IPS DF 19.7 (cell line): Measurements from ENCODE around the gene TIAM1.

ENCODE experiments used
- DNase-seq: peaks from one replicate; pipeline ENCODE4 v3.0.0-alpha.2; 2013; ENCODE audit warnings: low read depth, low spot score

TIAM1 gene

DNA sequence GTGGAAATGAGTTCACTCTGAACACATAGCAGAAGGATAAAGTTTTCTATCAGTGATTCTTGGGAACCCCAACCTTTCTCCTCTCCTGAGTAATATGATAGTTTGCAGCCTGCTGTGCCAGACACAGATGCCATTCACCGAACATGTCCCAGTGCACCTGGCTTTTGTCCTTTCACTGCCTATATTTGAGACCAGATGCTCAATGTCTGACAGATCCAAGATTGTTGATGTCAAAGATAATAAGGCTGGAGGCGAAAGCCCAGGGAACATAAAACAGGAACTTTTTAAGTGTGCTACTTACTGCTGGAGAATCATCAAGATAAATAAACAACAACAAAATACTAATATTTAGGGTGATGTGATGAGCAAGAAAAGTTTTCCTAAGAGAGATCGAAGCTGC lies 139.3 kb downstream of the TIAM1 start:
- DNase-seq: no peak

DNA sequence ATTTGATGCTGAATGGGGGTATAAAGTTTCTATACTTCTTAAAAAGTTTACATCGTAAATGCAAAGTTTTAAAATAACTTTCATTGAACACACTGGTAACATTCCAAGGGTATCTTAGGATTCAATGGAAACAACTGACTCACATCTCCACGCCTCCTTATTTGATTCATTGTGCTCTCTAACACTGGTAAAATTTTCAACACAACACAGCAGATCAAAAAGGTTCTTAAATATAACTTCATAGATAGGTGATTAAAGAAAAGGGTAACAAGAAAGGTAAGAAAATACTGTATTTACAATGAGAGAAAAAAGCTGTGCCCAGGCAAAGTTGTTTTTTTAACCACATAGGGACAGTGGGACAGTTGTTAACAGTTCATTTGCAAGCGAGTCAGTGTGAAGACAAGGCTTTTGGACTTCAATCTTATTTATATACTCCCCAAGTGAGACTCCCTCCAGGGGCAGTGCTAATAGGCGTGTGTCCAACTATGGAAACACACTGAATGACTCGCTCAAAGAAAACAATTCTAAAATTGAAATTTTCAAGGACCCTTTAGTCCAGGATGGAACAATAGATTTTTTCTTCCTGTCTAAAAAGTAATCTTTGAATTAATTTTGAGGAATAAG lies 140.5 kb downstream of the TIAM1 start:
- no peak for DNase-seq

DNA sequence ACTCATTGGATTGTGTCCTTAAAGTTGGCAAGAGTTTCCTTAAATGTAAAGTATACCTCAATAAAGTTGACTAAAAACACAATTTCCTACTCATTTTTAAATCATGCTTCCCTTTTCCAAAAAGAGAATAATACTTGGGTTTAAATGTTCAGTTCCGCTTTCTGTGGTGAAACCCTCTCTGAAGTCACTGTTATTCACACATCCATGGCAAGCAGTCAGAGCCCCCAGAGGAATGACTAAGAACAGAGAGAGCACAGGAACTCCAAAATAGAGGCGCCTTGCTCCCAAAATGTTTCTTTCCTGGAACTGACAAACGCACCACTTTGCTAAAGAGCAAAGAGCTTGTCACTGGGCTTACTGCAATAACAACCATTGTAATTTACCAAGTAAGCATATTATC lies 142.5 kb downstream of the TIAM1 start:
- DNase-seq: no peak

DNA sequence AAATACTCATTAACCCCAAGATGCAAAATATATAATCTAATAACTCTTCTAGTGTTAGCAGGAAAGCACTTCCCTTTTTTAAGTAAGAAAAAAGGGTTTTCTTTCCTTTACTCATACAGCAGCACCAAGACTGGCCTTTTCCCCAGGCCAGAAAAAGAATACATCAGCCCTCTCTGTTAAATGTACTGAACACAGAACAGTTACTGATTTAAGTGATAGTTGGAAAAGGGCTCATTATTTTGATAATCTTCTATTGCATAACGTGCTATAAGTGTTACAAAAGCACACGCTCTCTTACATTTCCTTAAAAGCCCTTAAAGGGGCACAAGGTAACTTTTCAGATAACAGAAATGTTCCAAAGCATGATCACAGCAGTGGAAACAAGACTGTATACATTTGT lies 142.9 kb downstream of the TIAM1 start:
- DNase-seq: no peak

DNA sequence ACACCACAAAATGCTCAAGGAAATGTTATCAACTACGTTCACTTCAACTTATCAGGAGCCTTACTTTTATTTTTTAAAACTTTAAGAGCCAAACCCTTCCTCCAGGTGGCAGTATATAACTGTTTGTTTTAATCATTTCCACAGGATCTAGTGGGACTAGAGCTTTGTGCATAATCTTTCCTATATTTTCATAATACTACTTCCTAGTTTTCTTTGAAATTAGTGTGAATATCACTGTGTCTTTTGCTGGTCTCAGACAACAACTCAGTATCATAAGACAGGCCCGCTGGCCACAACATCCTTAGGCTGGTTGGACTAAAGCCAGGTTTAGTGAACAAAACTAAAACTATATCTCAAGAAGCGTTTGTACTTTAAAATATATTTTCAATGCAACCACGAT lies 145.5 kb downstream of the TIAM1 start:
- no peak for DNase-seq

DNA sequence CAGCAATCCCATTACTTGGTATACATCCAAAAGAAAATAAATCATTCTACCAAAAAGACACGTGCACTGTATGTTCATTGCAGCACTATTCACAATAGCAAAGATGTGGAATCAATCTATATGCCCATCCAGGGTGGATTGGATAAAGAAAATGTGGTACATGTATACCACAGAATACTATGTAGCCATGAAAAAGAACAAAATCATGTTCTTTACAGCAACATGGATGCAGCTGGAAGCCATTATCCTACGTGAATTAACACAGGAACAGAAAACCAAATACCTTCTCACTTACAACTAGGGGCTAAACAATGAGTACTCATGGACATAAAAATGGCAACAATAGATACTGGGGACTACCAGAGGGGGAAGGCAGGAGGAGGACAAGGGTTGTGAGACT lies 147.3 kb downstream of the TIAM1 start:
- DNase-seq: no peak

DNA sequence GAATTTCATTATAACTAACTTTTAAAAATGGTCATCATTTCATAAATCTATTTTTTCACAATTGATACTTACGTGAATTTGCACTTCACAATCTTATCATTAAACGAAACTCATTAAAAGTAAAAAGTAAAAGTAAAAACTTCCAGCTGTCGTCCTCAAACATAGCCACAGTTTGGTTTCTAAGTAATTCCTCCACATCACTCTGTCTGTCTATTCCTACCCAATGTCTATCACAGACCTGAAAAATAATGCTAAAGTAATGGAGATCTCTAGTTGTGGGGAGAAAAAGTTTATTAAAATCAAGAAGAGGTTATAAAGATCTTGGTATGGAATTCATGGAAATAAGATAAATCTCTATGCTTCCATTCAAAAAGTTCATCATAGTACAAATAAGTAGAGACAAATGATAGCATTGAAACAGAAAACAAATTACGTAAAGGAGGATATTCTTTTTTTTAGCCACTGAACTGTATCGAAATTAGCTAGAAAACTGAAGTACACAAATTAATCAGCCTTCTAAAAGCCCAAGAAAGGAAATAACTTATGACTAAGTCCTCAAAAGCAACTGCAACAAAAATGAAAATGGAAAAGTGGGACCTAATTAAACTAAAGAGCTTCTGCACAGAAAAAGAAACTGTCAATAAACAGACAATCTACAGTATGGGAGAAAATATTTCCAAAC lies 148.6 kb downstream of the TIAM1 start:
- no peak for DNase-seq

DNA sequence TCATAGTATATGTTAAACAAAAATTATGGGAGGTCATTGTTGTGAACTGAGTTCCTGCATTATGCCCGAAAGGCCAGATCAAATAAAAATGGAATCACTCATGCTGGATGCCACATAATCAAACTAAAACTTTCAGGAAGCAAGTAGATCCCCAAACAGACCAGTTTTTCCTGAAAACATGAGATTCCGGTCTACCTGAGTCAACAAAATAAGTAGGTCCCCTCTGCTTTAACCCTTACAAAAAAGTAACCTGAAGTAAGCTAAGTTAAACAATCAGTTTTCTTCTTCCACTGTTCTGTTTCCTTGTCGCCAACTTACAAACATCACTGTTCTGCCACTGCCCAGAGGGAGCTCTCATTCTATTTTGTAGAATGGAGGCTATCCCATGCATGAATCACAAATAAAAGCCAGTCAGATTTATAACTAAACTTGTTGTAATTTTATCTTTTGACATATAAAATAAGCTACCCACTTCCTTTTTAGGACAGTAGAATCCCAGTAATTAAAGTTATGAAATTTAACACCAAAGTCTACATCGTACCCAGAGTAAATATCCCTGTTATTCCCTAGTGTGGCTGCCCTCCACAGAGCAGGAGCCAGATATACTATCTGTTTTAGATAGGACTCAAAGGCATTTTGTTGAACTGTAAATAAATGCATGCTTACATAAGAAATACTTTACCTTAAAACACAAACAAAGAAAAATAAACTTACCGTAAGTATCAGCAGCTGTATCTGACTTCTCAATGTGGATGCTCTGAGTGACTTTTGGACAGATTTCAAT lies 149.4 kb downstream of the TIAM1 start:
- no peak for DNase-seq

DNA sequence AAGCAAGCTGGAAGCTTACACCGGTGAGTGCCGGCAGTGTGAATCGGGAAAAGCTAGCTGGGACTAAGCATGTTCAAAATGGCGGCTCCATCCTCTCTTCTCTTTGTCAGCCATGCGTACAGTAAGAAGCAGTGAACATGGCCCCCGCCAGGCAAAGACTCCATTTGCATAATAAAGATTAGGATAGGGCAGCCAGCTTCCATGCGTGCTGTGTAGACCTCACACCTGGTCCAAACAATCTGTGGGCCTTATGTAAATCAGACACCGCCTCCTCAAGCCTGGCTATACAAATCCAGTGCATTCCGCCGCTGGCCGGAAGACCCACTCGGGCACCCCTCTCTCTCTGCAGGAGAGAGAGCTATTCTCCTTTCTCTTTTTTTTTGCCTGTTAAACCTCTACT lies 150.3 kb downstream of the TIAM1 start:
- no peak for DNase-seq

DNA sequence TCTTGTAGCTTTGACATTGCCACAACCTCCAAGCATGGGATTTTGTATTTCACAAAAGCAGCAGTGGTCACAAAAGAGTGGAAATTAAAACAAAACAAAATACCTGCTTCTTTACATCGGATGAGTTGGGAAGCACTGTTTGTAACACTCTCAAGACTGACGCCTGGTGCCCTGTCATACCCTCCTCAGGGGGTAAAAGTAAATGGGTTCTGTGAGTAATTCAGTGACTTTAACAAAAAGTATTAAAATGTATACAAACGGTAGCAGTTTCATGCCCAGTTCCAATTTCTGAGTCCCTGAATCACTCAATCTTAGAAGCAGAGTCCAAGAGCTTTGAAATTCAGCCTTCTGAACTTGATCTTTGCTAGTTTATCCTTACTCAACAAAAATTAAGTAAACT lies 152.5 kb downstream of the TIAM1 start:
- DNase-seq: no peak

DNA sequence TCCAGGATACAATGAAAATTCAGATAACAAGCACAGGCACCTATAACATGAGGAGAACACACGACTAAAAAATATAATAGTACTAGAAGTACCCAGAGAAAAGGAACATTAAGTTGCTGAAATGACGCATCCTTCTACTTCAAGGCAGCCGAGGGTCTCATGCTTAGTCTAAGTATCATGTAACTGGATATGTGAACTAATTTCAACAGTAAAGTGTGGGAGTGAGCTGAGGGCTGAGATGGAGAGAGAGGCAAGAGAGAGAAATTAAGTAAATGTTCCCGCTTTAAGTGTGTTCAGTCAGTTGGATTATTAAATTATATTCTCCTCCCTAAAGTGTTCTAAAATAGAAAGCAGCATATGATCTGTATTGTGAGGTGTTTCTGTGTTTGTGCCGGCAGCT lies 153.5 kb downstream of the TIAM1 start:
- DNase-seq: no peak

DNA sequence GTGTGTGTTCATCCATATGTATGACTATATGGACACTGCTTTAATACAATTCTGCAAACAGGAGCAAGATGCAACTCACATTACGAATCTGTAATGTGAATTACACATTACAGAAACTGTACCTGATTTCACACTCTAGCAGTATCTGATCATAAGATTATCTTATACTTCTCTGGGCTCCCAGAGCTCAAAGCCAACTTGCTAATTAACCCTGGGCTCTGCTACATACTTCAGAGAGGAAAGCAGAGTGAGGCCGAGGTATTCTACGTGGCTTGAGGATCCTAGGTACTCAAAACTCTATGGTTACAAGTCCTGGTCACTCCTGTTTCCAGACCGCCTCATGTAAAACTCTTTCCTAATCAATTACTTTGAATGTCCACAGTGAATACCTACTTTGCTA lies 156.6 kb downstream of the TIAM1 start:
- DNase-seq: no peak

DNA sequence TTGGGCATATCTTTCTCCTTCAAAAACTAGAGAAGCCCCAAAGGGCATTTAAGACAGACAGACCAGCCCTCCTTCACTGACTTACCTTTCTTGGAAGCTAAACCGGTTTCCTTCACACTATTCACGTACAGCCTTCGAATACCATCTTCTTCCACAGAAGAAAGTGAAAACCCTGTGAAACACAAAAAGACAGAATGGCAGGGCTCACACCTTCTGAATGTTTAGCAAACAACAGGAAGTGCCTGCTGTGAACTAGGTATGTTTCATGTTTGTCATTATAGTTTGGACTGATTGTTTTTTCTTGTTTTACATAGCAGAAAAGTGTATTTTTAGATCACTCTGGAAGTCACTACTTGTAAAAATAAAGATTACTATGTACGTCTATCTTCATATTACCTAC lies 157.1 kb downstream of the TIAM1 start:
- no peak for DNase-seq

DNA sequence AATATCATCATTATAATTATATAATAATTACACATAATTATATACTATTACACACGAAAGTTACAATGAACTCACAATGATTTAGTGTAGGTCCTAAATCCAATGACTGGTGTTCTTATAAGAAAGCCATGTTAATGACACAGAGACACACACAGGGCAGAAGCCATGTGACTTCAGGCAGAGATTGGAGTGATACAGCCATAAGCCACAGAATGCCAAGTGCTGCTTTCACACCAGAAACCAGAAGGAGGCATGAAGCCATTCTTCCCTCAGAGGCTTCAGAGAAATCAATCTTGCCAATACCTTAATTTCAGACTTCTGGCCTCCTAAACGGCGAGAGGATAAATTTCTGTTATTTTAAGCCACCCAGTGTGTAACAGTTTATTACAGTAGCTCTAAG lies 158.4 kb downstream of the TIAM1 start:
- no peak for DNase-seq

DNA sequence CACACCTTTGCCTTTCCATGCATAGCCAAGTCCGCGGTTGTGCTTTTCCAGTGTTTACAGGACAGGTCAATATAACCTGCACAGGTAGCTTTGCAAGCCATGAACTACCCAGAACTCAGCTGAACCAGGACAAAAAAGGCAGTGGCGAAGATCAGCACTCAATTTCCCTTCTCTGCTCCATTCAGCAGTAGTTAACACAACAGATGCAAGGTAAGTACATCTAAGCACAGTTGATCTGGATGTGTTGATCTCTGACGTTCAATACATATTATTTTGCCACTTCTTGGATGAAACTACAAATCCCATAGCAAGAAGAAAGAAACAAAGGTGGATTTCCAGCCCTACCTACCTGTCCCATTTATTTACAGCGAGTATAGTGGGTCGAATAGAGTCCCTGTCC lies 159.2 kb downstream of the TIAM1 start:
- no peak for DNase-seq

DNA sequence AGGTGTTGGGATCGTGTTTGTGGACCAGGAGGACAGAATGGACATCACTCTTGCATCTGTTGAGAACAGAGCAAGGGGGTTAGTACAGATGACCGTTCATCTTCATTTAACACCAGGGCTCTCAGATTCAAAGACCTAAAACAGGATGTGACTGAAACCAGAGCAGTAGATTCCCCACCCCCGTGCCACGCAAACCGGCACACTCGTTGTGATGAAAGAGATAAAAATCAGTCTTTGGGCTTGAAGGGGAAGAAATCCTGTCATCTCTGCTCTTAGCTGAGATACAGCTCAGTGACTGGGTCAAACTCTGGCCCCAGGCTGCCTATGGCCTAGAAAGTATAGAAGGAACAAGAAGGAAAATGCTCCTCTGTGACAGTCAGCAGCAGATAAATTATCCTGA lies 159.6 kb downstream of the TIAM1 start:
- DNase-seq: no peak

DNA sequence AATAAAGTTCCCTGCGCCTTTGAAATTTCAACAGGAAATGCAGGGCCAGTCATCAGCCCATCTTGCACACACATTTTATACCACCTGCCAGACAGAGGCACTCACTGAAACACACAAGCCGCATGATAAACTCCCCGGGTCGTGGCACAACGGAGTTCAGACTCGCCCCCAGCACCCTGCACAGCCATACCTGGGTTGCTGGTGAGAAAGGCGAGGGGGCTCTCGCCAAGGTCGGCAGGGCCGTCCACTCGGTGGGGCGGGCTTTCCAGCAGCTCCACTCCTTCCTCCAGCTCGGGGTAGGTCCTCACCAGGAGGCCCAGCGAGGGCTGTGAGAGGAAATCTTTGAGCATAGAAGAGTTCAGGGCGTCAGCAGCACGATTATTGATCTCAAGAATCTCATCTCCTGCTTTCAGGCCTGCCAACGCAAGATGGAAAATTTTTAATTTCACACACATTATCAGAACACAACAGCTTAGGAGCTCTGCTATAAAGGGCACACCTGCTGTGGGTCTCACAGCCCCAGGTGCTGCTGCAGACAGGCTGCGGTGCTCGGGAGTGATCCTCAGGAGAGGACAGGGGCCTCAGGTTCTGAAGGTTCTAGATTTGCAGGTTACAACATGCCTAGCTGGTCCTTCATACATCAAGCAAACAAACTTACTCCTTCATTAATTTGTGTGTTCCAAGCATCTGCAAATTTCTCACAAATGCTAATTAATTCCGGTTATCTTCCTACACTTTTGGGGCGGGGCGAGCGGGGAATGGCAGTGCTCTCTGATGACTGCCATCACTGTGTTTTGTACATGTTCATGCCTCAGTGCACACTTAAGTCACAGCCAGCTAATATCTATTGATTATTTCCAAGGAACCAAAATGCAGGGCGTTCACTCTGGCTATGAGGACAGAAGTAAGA lies 161.6 kb downstream of the TIAM1 start:
- no peak for DNase-seq

DNA sequence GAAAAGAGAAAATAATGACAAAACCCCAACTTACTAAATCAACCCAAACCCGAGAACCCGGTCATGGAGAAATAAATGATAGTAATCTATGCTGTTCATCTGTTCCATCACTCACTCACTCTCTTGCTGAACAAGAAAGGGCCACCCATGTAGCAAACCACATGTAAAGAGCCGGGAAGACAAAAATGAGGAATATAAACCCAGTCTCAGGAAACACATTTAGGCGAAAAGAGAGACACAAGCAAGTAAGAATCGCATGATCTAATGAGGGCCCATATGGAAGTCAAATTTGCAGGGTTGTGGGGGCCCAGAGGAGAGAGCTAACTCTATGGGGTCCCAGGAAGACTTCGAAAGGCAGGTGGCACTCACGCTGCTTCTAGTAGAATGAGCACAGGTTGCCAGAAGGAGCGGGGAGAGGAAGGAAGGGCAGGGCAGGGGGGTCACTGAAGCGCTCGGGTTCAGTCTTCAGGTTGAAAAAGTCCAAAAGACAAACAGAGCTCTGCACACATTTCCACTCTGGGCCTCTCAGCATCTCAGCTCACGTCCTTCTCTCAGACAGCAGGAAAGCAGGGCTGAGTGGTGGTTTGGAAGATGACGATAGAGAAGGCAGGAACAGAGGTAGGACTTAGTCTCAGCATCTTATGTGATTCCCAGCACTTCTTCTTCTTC lies 162.8 kb downstream of the TIAM1 start:
- DNase-seq: no peak

DNA sequence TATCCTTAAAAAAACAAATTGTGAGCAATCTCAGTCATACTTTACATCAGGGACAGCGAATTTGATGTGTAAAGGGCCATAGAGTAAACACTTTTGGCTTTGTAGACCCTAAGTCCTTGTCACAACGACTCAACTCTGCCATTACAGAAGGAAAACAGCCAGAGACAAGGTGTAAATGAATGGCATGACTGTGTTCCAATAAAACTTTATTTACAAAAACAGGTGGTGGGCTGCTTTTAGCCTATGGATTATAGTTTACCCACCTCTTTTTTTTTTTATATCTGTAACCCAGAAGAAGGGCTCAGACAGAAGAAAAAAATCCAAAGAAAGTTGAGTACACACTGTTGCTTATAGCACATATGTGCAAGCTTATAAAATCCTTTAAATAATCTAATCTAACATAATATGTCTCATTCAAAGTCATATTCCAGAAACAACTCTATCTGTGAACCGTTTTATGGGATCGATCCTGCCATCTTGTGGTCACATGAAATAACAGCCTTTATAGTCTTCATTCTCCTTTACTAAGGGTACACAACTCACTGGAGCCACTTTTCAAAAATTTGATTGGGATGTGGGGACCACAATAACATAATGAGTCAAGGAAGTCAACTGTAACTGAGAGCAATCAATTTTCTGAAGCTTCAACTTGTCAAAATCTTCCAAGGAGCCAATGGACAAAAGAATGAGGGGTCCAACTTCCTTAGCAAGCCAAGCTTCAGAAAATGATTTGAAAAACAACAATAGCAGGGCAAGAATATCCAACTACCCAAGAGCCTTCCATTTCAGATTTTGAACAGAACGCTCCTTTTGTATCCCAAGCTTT lies 163.6 kb downstream of the TIAM1 start:
- no peak for DNase-seq

DNA sequence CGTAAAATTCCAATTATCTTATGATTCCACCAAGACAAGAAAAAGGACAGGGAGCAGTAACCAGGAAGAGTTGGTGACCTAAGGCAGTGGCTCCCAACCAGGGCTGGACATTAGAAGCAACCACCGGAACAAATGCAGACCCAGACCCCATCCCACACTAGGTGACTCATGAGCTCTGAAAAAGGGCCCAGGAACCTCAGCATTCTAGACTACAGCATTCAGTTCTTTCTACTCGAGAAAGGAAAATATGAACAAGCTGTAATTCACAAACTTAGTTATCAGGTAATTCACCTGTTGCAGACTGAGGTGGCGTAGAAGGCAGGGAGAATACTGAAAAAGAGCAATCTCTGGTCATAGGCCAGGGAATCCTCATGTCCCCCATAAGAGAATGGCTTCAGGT lies 167.3 kb downstream of the TIAM1 start:
- DNase-seq: no peak
